ENCODE results near the gene MYG1.
A peak's percentile ranks its signal among the peaks of the same experiment; 100 is the strongest.

The MYG1 gene

DNA sequence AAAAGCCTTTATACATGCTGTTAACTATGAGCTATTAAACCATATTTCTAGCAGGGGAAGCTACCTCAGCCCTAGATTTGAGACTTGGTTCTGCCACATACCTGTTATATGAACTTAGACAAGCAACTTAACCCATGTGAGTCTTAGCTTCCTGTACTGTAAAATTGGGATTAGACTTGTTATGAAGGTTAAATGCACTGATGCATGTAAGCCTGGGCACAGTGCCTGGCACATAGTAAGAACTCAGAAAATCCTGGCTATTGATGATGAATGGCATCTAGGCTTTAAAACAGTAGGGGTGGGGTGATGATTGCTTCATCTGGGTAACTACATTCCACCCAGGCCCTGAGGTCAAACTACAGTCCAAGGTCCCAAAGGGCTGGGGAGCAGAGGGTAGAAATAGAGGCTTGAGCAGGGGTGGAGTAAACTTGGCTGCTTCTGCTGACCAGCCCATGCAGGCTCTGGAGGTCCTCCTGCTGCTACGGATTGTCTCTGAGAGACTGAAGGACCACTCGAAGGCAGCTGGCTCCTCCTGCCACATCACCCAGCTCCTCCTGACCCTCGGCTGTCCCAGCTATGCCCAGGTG lies 20.1 kb upstream of the MYG1 start:
- DNase-seq: no peak
- Mint-ChIP-seq H3K4me1 (no peaks in the 10 kb centered on the region), H3K27me3 (ENCODE audit: low read depth, poor library complexity) (peaks cover 4% of the 10 kb centered on the region), H3K36me3 (ENCODE audit: low read depth) (peaks cover 66% of the 10 kb centered on the region), H3K27ac (peak overlapping the region; percentile 48), H3K9me3 (no peaks in the 10 kb centered on the region), H3K4me3 (no peak overlapping the region)
- TF ChIP-seq, protein P1, sequence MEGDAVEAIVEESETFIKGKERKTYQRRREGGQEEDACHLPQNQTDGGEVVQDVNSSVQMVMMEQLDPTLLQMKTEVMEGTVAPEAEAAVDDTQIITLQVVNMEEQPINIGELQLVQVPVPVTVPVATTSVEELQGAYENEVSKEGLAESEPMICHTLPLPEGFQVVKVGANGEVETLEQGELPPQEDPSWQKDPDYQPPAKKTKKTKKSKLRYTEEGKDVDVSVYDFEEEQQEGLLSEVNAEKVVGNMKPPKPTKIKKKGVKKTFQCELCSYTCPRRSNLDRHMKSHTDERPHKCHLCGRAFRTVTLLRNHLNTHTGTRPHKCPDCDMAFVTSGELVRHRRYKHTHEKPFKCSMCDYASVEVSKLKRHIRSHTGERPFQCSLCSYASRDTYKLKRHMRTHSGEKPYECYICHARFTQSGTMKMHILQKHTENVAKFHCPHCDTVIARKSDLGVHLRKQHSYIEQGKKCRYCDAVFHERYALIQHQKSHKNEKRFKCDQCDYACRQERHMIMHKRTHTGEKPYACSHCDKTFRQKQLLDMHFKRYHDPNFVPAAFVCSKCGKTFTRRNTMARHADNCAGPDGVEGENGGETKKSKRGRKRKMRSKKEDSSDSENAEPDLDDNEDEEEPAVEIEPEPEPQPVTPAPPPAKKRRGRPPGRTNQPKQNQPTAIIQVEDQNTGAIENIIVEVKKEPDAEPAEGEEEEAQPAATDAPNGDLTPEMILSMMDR (IDR thresholded peaks at IDR 0.05): no peak

DNA sequence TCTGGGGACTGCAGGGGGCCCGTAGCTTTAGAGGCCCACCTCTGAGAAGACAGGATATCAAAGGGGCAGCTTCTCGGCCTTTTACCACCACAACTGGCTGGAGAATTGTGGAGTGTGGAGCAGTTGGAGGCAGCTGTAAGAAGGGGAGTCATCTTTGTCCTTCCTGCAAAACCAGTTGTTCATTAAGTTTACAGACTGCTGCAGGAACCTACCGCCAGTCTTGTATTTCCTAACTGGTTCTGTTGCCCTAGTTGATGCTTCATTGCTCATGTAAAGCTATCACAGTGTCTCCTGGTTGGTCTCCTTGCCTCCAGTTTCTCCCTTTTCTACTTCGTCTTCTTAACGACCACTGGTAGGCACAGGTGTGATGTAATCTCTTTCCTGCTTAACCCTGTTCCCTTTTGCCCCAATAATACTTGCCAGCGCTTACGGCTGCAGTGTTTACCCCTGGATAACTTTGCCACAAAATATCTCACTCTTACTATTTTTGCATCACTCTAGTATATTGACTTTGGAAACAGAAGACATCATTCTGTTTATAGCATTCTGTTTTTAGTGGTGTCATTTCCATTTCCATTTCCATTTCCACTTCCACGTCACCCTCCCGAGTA lies 19.5 kb upstream of the MYG1 start:
- H3K36me3 Mint-ChIP-seq (ENCODE audit: low read depth): peaks cover 63% of the 10 kb centered on the region
- no peak overlapping the region for H3K4me3 Mint-ChIP-seq
- H3K27me3 Mint-ChIP-seq (ENCODE audit: low read depth, poor library complexity): peaks cover 4% of the 10 kb centered on the region
- no peak overlapping the region for H3K27ac Mint-ChIP-seq
- no peaks in the 10 kb centered on the region for H3K4me1 Mint-ChIP-seq
- H3K9me3 Mint-ChIP-seq: no peaks in the 10 kb centered on the region
- DNase-seq: no peak
- TF ChIP-seq, protein P1 (IDR thresholded peaks at IDR 0.05): no peak

DNA sequence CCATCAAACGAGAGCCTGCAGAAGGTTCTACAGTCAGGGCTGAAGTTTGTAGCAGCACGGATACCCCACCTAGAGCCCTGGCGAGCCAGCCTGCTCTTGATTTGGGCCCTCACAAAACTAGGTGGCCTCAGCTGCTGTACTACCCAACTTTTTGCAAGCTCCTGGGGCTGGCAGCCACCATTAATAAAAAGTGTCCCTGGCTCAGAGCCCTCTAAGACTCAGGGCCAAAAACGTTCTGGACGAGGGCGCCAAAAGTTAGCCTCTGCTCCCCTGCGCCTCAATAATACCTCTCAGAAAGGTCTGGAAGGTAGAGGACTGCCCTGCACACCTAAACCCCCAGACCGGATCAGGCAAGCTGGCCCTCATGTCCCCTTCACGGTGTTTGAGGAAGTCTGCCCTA lies 13.0 kb upstream of the MYG1 start:
- no peaks in the 10 kb centered on the region for H3K9me3 Mint-ChIP-seq
- peaks cover 51% of the 10 kb centered on the region for H3K36me3 Mint-ChIP-seq (ENCODE audit: low read depth)
- DNase-seq: no peak

DNA sequence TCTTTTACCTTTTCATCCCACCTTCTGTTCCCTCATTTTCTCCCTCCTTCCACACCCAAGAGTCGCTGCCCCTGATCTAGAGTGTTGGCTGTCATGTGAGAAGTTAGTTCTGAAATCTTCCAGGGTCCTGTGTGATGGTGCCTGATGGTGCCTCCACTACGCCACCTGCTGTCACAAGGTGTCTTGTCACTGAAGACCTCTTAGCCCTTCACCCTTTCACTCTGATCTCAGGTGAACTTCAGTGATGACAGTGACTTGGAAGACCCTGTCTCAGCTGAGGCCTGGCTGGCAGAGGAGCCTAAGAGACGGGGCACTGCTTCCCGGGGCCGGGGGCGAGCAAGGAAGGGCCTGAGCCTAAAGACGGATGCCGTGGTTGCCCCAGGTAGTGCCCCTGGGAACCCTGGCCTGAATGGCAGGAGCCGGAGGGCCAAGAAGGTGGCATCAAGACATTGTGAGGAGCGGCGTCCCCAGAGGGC lies 11.7 kb upstream of the MYG1 start:
- DNase-seq: peak; percentile 61
- H3K4me3 Mint-ChIP-seq: no peak overlapping the region
- no peaks in the 10 kb centered on the region for H3K27me3 Mint-ChIP-seq (ENCODE audit: low read depth, poor library complexity)
- H3K4me1 Mint-ChIP-seq: peaks cover 5% of the 10 kb centered on the region
- peaks cover 48% of the 10 kb centered on the region for H3K36me3 Mint-ChIP-seq (ENCODE audit: low read depth)
- TF ChIP-seq, protein P1 (IDR thresholded peaks at IDR 0.05): peak; percentile 47
- H3K27ac Mint-ChIP-seq: peak overlapping the region; percentile 63
- no peaks in the 10 kb centered on the region for H3K9me3 Mint-ChIP-seq

More for the DNA sequence above, 13.0 kb upstream of the MYG1 start:
- peaks cover 5% of the 10 kb centered on the region for H3K4me1 Mint-ChIP-seq
- peaks cover 4% of the 10 kb centered on the region for H3K27me3 Mint-ChIP-seq (ENCODE audit: low read depth, poor library complexity)
- TF ChIP-seq, protein P1 (IDR thresholded peaks at IDR 0.05): no peak
- no peak overlapping the region for H3K27ac Mint-ChIP-seq
- H3K4me3 Mint-ChIP-seq: no peak overlapping the region

DNA sequence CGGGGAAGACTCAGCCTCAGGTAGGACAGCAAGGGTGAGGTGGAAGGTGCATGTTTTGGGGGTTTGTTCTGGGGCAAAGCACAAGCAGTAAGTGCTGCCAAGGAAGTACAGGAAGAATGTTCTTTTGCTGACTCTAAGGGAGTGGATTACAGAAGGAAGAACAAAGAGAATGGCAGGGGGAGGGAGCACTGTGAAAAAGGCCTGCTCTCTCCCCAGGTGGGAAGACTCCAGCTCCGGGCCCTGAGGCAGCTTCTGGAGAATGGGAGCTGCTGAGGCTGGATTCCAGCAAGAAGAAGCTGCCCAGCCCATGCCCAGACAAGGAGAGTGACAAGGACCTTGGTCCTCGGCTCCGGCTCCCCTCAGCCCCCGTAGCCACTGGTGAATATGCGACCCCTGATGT lies 11.2 kb upstream of the MYG1 start:
- peaks cover 5% of the 10 kb centered on the region for H3K4me1 Mint-ChIP-seq
- TF ChIP-seq, protein P1 (IDR thresholded peaks at IDR 0.05): no peak
- DNase-seq: no peak
- H3K9me3 Mint-ChIP-seq: no peaks in the 10 kb centered on the region
- no peak overlapping the region for H3K4me3 Mint-ChIP-seq
- H3K36me3 Mint-ChIP-seq (ENCODE audit: low read depth): peaks cover 49% of the 10 kb centered on the region
- H3K27ac Mint-ChIP-seq: no peak overlapping the region
- H3K27me3 Mint-ChIP-seq (ENCODE audit: low read depth, poor library complexity): no peaks in the 10 kb centered on the region

DNA sequence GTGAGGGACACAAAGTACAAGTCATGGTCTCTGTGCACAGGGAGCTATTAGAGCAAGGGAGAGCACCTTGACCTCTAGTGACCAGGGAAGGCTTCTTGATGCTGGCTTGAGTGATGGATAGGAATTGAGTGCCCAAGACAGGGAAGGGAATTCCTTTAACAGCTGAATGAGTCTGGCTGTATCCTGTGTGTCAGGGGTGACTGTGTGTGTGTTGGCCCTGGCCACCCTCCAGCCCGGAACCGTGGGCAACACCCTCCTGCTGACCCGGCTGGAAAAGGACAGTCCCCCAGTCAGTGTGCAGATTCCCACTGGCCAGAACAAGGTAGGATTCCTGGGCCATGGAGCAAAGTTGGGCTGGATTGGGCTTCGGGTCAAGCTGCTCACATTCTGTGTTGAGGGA lies 9.6 kb upstream of the MYG1 start:
- TF ChIP-seq, protein P1 (IDR thresholded peaks at IDR 0.05): no peak
- peaks cover 7% of the 10 kb centered on the region for H3K4me1 Mint-ChIP-seq
- H3K4me3 Mint-ChIP-seq: no peak overlapping the region
- peak overlapping the region; percentile 17 for H3K27ac Mint-ChIP-seq
- H3K36me3 Mint-ChIP-seq (ENCODE audit: low read depth): peaks cover 44% of the 10 kb centered on the region
- DNase-seq: no peak
- no peaks in the 10 kb centered on the region for H3K27me3 Mint-ChIP-seq (ENCODE audit: low read depth, poor library complexity)
- no peaks in the 10 kb centered on the region for H3K9me3 Mint-ChIP-seq

All from nephron progenitor cell (in vitro differentiated cells).